GM23338 (cell line): Measurements from ENCODE around the gene EVA1B. TPM values are rescaled to one million over a fixed set of nuclear protein-coding genes. Genes with fewer than 3 reads are reported as not detected.

Source experiments
- CREB1 ChIP-seq: fragments of 250-450 bp; sonication (Bioruptor Pico); IDR thresholded peaks from 2 replicates; pipeline ENCODE4 v1.5.0; 2020; ENCODE audit warnings: low read depth, mild to moderate bottlenecking, moderate library complexity
- EZH2 ChIP-seq: fragments of 200-600 bp; sonication (generic); IDR thresholded peaks from one replicate; pipeline ENCODE4 v1.8.0; 2017; ENCODE audit warnings: antibody characterized with exemption, mild to moderate bottlenecking, low read depth; ENCODE audit not compliant: unreplicated experiment
- JUNB ChIP-seq: IDR thresholded peaks from one replicate; pipeline ENCODE4 v1.6.1; 2016; ENCODE audit warnings: antibody characterized with exemption; ENCODE audit not compliant: unreplicated experiment
- NANOG ChIP-seq: IDR thresholded peaks from 2 replicates; pipeline ENCODE4 v1.6.1; 2016; ENCODE audit warnings: antibody characterized with exemption, borderline replicate concordance
- ZNF331 ChIP-seq: fragments of 250-450 bp; sonication (Bioruptor Pico); IDR thresholded peaks from 2 replicates; pipeline ENCODE4 v1.5.0; 2020; ENCODE audit warnings: low read depth, mild to moderate bottlenecking, moderate library complexity
- polyA plus RNA-seq: library from polyadenylated mRNA; unstranded; fragments of >200 nt; fragmentation: Nextera tagmentation; extraction: Ambion mirVana; gene quantifications from 2 replicates; pipeline ENCODE4 v1.2.1, GENCODE V29; 2016
- total RNA-seq: library from RNA; depleted of rRNA; stranded (reverse); fragments of >200 nt; shearing (Covaris generic); gene quantifications from 2 replicates; pipeline ENCODE4 v1.2.3, GENCODE V29; 2014
- TF ChIP-seq, protein P1 (sequence below): fragments of 250-450 bp; sonication (Bioruptor Pico); IDR thresholded peaks from 2 replicates; pipeline ENCODE4 v1.5.0; 2020; ENCODE audit warnings: mild to moderate bottlenecking, moderate library complexity
- TF ChIP-seq, protein P2 (sequence below): IDR thresholded peaks from one replicate; pipeline ENCODE4 v1.6.1; 2018; ENCODE audit warnings: antibody characterized with exemption; ENCODE audit not compliant: unreplicated experiment

EVA1B gene
- total and polyA plus RNA-seq, 2 experiments from 2014 or later: 9.2 to 27.3 TPM

DNA sequence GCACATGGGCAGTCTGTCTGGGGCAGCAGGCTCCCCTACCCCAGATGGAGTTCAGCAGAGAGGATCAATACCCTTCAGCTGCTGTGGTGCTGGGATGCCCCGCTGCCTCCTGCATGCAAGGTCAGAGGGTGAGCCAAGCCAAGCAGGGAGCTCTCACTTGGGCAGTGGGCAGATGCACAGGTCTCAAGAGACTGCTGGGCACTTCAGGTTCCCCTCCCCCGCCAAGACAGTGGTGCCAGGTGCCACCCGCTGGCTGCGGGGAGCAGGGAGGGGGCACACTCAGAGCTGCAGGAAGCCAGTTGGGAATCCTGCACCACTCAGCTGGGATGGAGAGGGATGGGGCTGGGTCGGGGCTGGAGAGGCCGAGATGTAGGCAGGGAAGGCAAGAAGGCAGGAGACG lies 15.8 kb upstream of the EVA1B start (continued):
- TF ChIP-seq, protein P1, sequence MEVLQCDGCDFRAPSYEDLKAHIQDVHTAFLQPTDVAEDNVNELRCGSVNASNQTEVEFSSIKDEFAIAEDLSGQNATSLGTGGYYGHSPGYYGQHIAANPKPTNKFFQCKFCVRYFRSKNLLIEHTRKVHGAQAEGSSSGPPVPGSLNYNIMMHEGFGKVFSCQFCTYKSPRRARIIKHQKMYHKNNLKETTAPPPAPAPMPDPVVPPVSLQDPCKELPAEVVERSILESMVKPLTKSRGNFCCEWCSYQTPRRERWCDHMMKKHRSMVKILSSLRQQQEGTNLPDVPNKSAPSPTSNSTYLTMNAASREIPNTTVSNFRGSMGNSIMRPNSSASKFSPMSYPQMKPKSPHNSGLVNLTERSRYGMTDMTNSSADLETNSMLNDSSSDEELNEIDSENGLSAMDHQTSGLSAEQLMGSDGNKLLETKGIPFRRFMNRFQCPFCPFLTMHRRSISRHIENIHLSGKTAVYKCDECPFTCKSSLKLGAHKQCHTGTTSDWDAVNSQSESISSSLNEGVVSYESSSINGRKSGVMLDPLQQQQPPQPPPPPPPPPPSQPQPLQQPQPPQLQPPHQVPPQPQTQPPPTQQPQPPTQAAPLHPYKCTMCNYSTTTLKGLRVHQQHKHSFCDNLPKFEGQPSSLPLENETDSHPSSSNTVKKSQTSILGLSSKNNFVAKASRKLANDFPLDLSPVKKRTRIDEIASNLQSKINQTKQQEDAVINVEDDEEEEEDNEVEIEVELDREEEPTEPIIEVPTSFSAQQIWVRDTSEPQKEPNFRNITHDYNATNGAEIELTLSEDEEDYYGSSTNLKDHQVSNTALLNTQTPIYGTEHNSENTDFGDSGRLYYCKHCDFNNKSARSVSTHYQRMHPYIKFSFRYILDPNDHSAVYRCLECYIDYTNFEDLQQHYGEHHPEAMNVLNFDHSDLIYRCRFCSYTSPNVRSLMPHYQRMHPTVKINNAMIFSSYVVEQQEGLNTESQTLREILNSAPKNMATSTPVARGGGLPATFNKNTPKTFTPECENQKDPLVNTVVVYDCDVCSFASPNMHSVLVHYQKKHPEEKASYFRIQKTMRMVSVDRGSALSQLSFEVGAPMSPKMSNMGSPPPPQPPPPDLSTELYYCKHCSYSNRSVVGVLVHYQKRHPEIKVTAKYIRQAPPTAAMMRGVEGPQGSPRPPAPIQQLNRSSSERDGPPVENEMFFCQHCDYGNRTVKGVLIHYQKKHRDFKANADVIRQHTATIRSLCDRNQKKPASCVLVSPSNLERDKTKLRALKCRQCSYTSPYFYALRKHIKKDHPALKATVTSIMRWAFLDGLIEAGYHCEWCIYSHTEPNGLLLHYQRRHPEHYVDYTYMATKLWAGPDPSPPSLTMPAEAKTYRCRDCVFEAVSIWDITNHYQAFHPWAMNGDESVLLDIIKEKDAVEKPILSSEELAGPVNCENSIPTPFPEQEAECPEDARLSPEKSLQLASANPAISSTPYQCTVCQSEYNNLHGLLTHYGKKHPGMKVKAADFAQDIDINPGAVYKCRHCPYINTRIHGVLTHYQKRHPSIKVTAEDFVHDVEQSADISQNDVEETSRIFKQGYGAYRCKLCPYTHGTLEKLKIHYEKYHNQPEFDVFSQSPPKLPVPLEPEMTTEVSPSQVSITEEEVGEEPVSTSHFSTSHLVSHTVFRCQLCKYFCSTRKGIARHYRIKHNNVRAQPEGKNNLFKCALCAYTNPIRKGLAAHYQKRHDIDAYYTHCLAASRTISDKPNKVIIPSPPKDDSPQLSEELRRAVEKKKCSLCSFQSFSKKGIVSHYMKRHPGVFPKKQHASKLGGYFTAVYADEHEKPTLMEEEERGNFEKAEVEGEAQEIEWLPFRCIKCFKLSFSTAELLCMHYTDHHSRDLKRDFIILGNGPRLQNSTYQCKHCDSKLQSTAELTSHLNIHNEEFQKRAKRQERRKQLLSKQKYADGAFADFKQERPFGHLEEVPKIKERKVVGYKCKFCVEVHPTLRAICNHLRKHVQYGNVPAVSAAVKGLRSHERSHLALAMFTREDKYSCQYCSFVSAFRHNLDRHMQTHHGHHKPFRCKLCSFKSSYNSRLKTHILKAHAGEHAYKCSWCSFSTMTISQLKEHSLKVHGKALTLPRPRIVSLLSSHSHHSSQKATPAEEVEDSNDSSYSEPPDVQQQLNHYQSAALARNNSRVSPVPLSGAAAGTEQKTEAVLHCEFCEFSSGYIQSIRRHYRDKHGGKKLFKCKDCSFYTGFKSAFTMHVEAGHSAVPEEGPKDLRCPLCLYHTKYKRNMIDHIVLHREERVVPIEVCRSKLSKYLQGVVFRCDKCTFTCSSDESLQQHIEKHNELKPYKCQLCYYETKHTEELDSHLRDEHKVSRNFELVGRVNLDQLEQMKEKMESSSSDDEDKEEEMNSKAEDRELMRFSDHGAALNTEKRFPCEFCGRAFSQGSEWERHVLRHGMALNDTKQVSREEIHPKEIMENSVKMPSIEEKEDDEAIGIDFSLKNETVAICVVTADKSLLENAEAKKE (CRISPR knock-in tag): no peak
- TF ChIP-seq, protein P2, sequence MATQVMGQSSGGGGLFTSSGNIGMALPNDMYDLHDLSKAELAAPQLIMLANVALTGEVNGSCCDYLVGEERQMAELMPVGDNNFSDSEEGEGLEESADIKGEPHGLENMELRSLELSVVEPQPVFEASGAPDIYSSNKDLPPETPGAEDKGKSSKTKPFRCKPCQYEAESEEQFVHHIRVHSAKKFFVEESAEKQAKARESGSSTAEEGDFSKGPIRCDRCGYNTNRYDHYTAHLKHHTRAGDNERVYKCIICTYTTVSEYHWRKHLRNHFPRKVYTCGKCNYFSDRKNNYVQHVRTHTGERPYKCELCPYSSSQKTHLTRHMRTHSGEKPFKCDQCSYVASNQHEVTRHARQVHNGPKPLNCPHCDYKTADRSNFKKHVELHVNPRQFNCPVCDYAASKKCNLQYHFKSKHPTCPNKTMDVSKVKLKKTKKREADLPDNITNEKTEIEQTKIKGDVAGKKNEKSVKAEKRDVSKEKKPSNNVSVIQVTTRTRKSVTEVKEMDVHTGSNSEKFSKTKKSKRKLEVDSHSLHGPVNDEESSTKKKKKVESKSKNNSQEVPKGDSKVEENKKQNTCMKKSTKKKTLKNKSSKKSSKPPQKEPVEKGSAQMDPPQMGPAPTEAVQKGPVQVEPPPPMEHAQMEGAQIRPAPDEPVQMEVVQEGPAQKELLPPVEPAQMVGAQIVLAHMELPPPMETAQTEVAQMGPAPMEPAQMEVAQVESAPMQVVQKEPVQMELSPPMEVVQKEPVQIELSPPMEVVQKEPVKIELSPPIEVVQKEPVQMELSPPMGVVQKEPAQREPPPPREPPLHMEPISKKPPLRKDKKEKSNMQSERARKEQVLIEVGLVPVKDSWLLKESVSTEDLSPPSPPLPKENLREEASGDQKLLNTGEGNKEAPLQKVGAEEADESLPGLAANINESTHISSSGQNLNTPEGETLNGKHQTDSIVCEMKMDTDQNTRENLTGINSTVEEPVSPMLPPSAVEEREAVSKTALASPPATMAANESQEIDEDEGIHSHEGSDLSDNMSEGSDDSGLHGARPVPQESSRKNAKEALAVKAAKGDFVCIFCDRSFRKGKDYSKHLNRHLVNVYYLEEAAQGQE: no peak
- no peak for TF ChIP-seq ZNF331 (CRISPR knock-in tag)
- TF ChIP-seq JUNB: no peak
- TF ChIP-seq NANOG: no peak
- no peak for TF ChIP-seq CREB1 (CRISPR knock-in tag)
- no peak for TF ChIP-seq EZH2
